T-helper 22 cell (primary cell): ENCODE data around the gene HECTD1.
"Not testable (repeated sequence)": the region's sequence is repeated elsewhere in the genome, so short reads cannot be mapped to it uniquely, and the experiment has no call there.

Source experiments
- DNase-seq: peaks from one replicate; pipeline ENCODE4 v3.0.0-alpha.2; 2020; ENCODE audit warnings: low read depth

The HECTD1 gene

DNA sequence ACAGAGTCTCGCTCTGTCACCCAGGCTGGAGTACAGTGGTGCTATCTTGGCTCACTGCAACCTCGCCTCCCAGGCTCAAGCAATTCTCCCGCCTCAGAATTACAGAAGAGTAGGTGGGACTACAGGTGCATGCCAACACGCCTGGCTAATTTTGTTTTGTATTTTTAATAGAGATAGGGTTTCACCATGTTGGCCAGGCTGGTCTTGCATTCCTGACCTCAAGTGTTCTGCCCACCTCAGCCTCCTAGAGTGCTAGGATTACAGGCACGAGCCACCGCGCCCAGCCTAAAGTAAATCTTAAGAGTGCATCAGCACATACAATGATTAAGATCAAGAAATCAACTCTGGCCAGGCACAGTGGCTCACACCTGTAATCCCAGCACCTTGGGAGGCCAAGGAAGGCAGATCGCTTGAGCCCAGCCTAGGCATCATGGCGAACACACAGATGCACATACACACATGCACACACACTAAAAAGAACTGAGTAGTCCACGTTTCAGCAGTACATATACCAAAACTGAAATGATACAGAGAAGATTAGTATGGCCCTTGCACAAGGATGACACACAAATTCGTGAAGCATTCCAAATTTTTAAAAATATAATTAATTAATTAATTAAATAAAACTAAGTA lies 65.0 kb downstream of the HECTD1 start:
- no peak for DNase-seq

DNA sequence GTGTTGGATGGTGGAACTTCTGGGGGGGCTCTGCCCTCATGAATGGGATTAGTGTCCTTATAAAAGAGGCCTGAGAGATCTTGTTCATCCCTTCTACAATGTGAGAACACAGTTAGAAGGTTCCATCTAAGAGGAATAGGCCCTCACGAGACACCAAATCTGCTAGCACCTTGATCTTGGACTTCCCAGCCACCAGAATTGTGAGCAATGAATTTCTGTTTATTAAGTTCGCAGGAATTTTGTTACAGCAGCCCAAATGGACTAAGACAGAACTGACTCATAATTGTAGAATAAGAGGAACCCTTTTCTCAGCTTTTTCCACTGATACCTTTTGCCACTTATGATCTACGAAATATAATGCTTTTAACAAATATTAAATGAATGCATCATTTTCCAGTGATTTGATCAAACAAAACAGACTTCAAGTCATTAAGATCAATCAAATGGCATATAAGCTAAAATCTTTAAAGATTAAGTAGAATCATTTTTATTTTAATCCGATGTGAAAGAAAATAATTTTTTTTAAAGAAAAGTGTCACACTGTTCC lies 68.2 kb downstream of the HECTD1 start:
- DNase-seq, result no peak

DNA sequence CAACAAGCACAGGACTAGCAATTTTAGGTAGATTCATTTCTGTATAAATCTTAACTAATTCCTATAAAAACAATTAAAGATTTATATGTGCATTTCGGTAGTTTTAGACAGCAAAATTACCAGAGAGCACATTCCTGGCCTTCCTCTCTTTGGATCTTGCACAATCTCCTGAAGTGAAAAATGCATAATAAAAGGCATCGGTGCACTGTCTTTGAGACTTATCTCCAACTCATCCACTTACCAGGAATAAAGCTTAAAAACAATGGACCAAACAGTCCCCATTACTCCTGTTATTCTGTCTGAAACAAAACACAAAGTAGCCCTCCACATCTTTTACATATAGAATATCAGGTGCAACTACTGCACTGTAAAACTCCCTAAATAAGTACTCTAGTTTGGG lies 69.3 kb downstream of the HECTD1 start:
- DNase-seq, result no peak

DNA sequence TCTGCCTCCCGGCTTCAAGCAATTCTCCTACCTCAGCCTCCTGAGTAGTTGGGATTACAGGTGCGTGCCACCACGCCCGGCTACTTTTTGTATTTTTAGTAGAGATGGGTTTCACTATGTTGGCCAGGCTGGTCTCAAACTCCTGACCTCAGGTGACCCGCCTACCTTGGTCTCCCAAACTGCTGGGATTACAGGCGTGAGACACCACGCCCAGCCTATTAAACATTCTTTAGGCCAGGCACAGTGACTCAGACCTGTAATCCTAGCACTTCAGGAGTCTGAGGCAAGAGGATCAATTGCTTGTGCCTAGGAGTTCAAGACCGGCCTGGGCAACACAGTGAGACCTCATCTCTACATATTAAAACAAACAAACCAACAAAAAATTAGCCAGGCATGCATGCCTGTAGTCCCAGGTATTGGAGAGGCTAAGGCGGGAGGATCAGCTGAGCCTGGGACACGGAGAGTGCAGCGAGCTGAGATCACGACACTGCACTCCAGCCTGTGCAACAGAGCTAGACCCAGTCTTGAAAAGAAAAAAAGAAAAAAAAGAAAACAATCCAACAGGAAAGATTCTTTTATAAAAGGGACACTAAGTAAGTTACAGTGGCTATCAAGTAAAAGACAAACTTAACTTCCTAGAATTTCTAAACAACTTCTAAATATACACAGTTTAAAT lies 70.2 kb downstream of the HECTD1 start:
- no peak for DNase-seq

DNA sequence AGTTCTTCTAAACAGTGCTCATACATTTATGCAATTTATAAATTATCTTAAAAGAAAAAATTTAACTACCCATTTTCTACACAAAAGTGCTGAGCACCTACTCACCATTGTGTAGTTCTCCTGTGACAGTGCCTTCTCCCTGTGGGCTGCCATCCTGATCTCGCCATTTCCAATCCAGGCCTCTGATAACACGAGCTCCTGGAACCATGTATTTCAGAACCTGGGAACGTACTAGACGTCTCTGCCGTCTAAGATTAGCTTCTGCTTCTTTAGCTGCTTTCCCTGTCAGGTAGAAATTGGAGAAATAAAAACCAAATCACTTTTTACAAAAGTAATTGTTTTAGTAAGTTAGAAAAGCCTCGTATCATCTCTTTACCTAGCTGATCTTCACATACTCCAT lies 74.5 kb downstream of the HECTD1 start:
- DNase-seq, result no peak

DNA sequence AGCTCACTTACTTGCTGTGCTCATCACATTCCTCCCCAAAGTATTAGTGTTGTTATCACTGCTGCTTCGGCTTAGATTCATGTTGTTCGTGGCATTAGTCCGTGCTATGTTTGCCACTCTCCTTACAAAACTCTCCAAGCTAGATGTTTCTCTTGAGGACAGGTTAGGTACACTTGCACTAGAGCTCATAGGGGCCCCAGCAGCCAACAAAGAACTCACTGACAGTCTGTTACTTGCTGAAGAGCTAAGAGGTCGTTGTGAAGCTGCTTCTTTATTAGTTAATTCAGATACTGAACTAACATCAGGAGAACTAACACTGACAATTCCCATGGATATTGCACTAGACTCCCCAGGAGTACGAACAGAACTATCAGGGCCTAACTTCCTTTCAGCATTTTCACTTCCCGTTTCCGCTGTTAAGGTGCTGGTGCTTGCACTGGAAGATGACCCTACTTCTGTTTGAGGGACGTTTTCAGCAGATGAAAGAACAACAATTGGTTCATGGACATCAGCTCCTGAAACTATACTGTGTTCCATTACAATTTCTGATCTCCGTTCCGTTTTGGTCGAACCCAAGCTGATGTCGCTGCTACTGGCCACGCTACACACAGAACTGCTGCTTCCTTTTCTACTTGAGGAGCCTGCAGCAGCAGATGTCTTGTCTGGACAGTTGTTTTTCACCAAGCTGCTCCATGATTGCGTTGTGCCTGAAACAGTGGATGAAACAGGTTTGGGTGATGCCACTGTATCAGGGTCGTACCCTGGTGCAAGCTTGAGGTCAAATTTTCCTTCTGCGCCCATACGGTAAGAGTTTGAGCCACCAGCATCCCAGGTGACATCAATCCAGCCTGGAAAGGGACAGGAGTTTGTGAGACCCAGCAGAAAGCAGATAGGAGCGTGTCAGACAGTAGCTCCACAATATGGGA lies 78.7 kb downstream of the HECTD1 start:
- no peak for DNase-seq

DNA sequence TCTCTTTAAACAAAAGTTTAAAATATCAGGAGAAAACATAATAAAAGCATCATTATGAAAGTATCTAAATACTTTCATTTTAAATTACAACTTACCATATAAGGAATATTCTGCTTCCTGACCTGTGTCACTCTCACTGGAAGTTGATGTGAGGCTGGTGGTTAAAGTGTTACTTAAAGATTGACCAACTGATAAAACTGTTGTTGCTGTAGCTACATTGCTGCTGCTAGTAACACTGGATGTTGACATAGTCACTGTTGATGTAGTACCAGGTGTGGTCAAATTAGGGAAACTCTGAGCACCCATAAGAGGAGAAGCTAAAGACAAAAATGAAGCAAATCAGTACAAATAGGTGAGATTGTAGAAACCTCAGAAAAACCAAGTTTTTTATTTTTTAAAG lies 79.9 kb downstream of the HECTD1 start:
- DNase-seq, result peak; percentile 39

DNA sequence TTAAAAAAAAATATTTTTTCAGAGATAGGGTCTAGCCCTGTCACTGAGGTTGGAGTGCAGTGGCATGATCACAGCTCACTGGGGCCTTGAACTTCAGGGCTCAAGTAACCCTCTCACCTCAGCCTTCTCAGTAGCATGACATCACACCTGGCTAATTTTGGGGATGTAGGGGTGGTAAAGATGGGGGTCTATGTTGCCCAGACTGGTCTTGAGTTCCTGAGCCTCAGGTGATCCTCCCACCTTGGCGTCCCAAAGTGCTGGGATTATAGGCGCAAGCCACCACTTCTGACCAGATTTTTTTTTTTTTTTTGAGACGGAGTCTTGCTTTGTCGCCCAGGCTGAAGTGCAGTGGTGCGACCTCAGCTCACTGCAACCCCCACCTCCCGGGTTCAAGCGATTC lies 80.9 kb downstream of the HECTD1 start:
- no peak for DNase-seq

DNA sequence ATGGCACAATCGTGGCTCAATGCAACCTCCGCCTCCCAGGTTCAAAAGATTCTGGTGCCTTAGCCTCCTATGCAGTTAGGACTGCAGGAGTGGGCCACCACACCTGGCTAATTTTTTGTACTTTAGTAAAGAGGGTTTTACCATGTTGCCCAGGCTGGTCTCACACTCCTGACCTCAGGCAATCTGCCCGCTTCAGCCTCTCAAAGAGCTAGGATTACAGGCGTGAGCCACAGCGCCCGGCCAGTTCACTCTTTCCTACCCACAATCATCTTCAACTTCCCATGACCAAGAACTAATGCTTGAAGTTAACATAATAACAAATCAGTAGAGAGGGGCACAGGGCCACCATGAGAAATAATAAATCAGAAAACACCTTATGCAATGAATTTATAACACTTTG lies 82.4 kb downstream of the HECTD1 start:
- DNase-seq, result no peak

DNA sequence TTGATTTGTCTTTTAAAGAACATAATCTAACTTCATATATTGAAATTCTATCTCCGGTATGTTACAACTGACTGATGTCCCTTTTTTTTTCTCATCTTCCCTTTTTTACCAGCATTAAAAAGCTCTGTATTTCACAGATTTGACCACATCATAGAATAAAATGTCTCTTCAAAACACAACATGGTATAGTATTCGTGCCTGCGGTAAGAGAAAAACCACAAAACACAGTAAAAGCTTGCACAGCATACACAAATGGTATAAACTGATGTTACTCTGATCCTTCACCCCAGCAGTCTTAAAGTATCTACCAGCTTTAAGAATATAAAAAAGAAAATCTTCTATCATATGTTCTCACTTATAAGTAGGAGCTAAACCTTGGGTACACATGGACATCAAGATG lies 83.4 kb downstream of the HECTD1 start:
- peak; percentile 17 for DNase-seq

DNA sequence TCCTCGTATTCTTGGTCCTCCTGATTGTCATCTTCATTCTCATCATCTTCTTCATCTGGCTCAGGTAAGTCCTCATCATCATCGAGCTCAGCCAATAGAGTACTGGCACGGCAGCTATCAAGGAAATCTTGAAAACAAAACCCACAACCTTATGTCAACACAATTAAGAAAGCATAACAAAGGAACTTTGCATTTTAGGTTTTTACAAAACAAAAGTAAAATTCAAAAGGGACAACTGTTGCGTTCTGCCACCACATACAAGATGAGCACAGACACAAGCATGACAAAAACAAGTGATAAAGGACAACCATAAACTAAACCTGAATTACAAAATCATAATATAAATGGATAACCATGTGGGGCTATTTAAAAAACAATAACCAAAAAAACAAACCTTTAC lies 84.7 kb downstream of the HECTD1 start:
- DNase-seq, result no peak

DNA sequence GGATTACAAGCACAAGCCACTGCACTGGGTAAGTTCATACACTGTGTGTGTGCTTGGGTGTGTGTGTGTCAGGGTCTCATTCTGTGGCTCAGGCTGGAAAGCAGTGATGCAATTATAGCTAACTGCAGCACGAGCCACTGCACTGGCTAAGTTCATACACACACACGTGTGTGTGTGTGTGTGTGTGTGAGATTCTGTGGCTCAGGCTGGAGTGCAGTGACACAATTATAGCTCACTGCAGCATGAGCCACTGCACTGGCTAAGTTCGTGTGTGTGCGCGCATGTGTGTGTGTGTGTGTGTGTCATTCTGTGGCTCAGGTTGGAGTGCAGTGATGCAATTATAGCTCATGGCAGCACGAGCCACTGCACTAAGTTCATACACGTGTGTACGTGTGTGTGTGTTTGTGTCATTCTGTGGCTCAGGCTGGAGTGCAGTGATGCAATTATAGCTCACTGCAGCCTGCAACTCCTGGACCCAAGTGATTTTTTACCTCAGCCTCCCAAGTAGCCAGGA lies 85.4 kb downstream of the HECTD1 start:
- DNase-seq, result no peak

DNA sequence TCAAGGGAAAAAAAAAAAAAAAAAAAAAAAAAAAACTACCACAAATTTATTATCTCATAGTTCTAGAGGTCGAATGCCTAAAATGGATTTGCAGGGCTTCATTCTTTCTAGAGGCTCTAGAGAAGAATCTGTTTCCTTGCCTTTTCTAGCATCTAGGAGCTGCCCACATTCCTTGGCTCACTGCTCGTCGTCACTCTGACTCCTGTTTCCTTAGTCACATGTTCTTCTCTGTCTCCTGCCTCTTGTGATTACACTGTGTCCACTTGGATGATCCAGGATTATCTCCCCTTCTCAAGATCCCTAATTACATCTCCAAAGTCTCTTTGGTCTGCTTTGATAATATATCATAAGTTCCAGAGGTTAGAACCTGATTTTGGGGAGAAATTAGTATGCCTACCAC lies 88.7 kb downstream of the HECTD1 start:
- DNase-seq, result no peak

DNA sequence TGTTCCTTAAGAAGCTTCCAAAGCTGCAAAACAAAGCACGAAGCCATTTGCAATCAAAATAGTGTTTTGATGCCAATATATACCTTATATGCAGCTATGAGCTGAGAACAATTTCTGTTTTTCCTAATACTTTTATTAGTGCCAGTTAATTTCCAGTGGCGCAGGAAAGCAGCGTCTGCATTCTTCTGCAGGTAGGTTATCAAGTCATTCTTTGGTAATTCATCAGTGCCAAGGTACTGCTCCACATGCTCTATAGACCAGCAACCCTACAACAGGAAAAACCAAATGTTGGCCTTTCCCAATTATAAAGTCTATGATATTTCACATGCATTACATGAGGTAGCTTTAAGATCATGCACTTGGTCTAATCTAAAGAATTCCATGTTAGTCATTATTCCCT lies 93.8 kb downstream of the HECTD1 start:
- DNase-seq, result no peak

DNA sequence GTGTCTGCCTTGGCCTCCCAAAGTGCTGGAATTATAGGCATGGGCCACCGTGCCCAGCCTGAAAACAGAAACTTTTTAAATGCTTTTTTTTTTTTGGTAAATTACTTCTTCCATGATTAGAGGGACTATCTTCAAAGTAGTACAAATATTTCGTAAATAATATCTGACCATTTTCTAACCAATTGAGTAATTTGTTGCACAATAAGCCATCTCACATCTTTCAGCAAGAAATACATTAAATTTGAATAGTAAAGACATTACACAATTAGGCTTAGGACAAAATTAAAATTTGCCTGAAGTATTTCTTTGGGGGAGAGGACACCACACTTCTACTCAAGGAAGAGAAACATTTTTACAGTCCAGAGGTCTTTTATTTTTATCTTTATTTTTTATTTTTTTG lies 96.7 kb downstream of the HECTD1 start:
- DNase-seq, result no peak

DNA sequence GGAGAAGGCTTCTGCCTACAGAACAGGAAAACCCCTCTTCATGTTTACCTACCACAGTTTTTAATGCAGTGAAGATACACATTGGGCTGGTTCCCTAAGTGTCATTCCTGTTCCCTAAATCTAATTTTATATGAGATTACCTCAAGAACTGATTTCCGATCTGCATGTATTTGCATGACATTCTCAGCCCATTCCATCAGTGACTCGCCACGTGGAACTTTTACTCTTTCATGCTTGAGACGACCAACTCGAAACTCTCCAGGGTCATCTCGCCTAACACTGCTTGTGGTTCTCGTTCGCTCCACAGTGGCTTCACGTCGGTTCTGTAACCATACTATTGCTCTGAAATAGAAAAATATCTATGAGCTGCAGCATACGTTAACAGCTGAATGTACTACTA lies 98.3 kb downstream of the HECTD1 start:
- DNase-seq, result no peak

DNA sequence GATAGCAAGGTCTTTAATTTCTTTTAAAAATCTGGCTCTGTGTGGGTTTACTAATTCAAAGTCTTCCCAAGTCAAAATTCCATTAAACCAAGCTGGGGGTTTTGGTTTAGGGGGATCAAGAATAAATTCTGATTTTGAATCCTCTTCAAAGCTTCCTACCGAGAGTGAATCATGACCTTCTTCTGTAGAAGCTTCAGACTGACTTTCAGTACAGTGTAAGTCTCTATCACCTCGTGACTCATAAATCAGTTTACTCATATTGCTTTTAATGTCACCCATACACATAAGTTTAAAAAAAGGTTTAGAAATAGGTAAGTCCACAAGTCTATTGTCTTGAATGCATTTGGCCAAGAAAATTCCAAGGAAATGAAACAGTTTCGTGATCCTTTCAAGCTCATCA lies 100.8 kb downstream of the HECTD1 start:
- DNase-seq, result no peak

DNA sequence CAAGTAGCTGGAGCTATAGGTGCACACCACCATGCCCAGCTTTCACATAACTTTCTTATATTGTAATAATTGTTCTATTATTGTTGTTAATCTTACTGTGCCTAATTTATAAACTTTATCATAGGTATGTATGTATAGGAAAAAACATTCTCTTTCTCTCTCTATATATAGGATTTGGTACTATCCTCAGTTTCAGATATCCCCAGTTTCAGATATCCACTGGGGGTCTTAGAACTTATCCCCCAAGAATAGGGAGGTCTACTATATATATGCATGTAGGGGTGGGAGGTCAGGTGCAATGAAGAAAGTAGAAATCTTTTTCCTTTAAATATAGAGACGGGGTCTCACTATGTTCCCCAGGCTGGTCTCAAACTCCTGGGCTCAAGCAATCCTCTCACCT lies 110.5 kb downstream of the HECTD1 start:
- DNase-seq, result no peak

DNA sequence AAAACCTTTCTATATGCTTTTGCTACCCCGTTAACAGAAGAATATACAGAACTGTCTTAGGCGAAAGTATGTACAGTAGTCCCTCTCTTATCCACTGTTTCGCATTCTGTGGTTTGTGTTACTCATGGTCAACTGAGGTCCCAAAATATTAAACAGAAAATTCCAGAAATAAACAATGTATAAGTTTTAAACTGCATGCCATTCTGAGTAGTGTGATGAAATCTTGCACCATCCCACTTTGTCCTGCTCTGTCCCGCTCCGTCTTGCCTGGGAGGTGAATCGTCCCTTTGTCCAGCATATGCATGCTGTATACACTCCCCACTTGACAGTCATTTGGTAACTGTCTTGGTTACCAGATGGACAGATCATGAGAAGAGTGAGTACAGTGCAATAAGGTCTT lies 111.3 kb downstream of the HECTD1 start:
- DNase-seq, result no peak

DNA sequence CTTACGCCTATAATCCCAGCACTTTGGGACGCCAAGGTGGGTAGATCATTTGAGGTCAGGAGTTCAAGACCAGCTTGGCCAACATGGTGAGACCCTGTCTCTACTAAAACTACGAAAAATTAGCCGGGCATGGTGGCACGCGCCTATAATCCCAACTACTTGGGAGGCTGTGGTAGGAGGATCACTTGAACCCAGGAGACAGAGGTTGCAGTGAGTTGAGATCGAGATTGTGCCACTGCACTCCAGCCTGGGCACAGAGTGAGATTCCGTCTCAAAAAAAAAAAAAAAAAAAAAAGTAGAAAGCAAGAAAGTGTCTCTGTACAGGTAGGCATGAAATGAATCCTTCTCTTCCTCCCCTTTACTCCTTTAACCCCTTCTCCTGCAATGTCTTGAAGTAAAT lies 111.8 kb downstream of the HECTD1 start:
- not testable (repeated sequence) for DNase-seq

DNA sequence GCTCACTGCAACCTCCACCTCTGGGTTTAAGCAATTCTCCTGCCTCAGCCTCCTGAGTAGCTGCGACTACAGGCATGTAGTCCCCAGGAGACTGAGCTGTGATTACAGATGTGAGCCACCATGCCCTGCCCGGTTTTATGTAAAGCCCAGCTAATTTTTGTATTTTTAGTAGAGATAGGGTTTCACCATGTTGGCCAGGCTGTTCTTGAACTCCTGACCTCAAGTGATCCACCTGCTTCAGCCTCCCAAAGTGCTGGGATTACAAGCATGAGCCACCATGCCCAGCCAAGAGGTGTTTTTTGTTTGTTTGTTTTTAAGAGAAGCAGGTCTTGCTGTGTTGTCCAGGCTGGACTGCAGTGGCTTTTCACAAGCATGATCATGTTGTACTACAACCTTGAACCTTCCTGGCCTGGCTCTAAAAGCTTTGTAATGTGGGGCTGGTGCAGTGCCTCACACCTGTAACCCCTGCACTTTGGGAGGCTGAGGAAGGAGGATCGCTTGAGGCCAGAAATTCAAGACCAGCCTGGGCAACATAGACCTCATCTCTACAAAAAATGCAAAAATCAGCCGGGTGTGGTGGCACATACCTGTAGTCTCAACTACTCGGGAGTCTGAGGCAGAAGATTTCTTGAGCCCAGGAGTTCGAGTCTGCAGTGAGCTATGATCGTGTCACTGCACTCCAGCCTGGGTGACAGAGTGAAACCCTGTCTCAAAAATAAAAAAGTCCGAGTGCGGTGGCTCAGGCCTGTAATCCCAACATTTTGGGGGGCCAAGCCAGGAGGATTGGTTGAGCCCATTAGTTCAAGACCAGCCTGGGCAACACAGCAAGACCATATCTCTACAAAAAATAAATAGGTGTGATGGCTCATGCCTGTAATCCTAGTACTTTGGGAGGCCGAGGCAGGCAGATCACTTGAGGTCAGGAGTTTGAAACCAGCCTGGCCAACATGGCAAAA lies 113.4 kb downstream of the HECTD1 start:
- DNase-seq, result not testable (repeated sequence)
